ENCODE measurements around the gene CENPP.
A peak's percentile ranks its signal among the peaks of the same experiment; 100 is the strongest.

Gene CENPP

DNA sequence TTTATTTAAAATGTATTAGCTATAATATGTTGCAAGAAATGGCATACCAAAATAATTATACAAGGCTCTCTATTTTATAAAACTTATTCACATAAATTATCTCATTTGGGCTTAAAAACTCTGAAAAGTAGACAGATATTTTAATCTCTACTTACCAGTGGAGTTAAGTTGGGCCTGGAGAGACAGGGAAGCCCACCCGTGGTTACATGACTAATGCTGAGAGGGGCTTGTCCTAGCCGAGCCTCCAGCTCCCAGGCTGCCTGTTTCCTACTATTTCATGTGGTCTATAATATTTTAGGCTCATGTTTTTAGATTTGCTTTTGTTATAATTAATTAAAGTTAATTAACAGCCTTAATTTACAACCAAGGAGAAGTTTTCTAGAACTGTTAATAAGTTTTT lies 177.4 kb downstream of the CENPP start:
- H3K27ac ChIP-seq (ENCODE audit: low read depth, low read length), result no peak overlapping the region
- no peak overlapping the region for H3K4me3 ChIP-seq (ENCODE audit: low read depth in 1 of 2, low read length in 2 of 2)
- no peaks in the 10 kb centered on the region for H3K27me3 ChIP-seq (ENCODE audit: control insufficient read depth in 1 of 2, insufficient read depth in 2 of 2, low read length in 2 of 2)
- no peak overlapping the region for H3K9ac ChIP-seq (ENCODE audit: low read length)
- no peaks in the 10 kb centered on the region for H3K9me3 ChIP-seq (ENCODE audit: low read length)
- no peaks in the 10 kb centered on the region for H3K36me3 ChIP-seq (ENCODE audit: insufficient read depth, low read length)
- peaks cover 54% of the 10 kb centered on the region for H3K4me1 ChIP-seq (ENCODE audit: insufficient read depth, low read length)

DNA sequence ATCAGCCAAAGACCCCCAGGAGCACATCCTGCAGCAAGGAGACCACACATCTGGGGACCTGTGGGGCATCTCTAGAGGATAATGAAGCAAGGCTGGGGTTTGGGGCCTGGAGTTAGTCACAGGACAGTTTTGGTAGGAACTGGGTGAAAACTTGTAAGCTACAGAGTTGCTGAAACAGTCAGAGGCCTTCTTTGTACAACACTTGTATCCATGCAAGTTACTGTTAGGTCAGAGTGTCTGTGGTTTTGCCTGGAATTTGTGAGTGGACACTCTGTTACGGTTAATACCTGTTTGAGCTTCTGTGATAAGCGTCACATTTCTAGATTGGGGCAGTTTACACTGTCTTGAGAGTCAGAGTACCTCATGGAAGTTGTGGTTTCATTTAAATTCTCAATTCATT lies 179.1 kb downstream of the CENPP start:
- H3K27me3 ChIP-seq (ENCODE audit: control insufficient read depth in 1 of 2, insufficient read depth in 2 of 2, low read length in 2 of 2), result no peaks in the 10 kb centered on the region
- H3K4me3 ChIP-seq (ENCODE audit: low read depth in 1 of 2, low read length in 2 of 2), result no peak overlapping the region
- peaks cover 59% of the 10 kb centered on the region for H3K4me1 ChIP-seq (ENCODE audit: insufficient read depth, low read length)
- peak overlapping the region; percentile 62 for H3K27ac ChIP-seq (ENCODE audit: low read depth, low read length)
- H3K9ac ChIP-seq (ENCODE audit: low read length), result no peak overlapping the region
- H3K9me3 ChIP-seq (ENCODE audit: low read length), result no peaks in the 10 kb centered on the region
- no peaks in the 10 kb centered on the region for H3K36me3 ChIP-seq (ENCODE audit: insufficient read depth, low read length)

DNA sequence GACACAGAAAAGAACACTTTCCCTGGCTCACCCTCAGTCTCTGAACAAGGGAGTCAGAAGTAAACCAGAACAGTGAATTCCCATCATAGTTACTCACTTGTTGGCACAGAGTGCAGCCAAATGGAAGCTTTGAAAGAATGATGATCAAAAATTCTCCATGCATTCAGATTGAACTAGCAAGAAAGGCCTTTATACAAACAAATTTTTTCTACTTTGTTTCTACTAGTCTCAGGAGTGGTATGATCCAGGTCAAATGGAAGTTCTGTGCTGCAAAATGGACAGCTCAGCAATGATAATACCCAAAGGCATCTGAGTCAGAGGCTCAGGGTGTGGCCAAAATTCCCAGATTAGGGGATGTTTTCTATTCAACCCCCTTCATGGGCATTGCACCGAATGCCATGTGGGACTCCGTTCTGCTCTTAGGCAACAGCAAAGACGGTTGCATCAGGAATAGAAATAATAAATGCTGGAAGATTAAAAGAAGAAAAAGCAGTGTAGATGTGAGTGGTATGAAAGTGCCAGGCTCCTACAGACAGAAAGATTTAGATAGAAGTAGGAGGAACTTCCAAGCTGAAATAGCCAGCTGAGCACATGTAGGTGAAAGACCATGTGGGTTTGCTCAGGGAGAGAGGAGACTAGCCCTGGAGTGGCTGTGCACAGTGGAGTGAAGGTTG lies 180.6 kb downstream of the CENPP start:
- Histone ChIP-seq H3K4me3 (ENCODE audit: low read depth in 1 of 2, low read length in 2 of 2) (peak overlapping the region in 1 of 2 donors; percentile 12), H3K27me3 (ENCODE audit: control insufficient read depth in 1 of 2, insufficient read depth in 2 of 2, low read length in 2 of 2) (no peaks in the 10 kb centered on the region), H3K4me1 (ENCODE audit: insufficient read depth, low read length) (peaks cover 55% of the 10 kb centered on the region), H3K36me3 (ENCODE audit: insufficient read depth, low read length) (no peaks in the 10 kb centered on the region), H3K9me3 (ENCODE audit: low read length) (no peaks in the 10 kb centered on the region), H3K27ac (ENCODE audit: low read depth, low read length) (peak overlapping the region; percentile 62), H3K9ac (ENCODE audit: low read length) (no peak overlapping the region)

DNA sequence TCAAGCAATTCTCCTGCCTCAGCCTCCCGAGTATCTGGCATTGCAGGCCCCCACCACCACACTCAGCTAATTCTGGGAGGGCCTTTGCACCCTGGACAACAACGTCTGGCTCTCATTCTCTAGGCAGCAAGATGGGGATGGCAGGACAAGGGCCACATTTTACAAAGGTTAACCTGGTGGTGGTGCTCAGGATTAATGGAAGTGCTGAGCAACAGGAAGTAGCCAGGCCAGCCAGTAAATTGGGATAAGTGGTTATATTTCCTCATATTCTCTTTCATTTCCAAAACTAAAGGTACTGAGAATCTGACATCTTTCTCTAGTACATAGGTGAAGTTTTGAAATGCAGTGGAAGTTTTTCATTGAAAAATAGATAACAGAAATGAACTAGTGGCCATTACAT lies 181.3 kb downstream of the CENPP start:
- no peaks in the 10 kb centered on the region for H3K36me3 ChIP-seq (ENCODE audit: insufficient read depth, low read length)
- H3K4me3 ChIP-seq (ENCODE audit: low read depth in 1 of 2, low read length in 2 of 2), result no peak overlapping the region
- peak overlapping the region; percentile 62 for H3K27ac ChIP-seq (ENCODE audit: low read depth, low read length)
- H3K27me3 ChIP-seq (ENCODE audit: control insufficient read depth in 1 of 2, insufficient read depth in 2 of 2, low read length in 2 of 2), result no peaks in the 10 kb centered on the region
- H3K9ac ChIP-seq (ENCODE audit: low read length), result no peak overlapping the region
- H3K4me1 ChIP-seq (ENCODE audit: insufficient read depth, low read length), result peaks cover 54% of the 10 kb centered on the region
- no peaks in the 10 kb centered on the region for H3K9me3 ChIP-seq (ENCODE audit: low read length)

DNA sequence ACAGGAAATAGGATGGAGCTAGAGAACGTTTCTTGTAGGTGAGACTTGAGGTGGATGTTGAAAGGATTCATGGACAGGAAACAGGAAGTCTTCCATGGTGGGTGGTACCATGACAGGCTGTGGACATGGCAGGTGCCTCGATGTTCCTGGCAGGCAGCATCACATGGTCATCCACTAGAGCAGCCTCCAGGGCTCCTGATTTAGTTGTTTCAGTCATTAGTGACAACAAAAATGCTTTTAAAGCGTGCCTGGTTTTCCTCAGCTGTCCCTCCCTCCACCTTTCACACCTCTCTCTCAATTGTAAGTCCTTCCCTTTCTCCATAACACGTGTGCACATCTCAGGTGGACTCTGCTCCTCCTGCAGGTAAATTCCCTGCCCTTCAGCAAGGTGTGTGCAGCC lies 181.7 kb downstream of the CENPP start:
- Histone ChIP-seq H3K36me3 (ENCODE audit: insufficient read depth, low read length) (no peaks in the 10 kb centered on the region), H3K9ac (ENCODE audit: low read length) (no peak overlapping the region), H3K27me3 (ENCODE audit: control insufficient read depth in 1 of 2, insufficient read depth in 2 of 2, low read length in 2 of 2) (no peaks in the 10 kb centered on the region), H3K4me1 (ENCODE audit: insufficient read depth, low read length) (peaks cover 54% of the 10 kb centered on the region), H3K9me3 (ENCODE audit: low read length) (no peaks in the 10 kb centered on the region), H3K27ac (ENCODE audit: low read depth, low read length) (peak overlapping the region; percentile 62), H3K4me3 (ENCODE audit: low read depth in 1 of 2, low read length in 2 of 2) (peak overlapping the region in 1 of 2 donors; percentile 22)

DNA sequence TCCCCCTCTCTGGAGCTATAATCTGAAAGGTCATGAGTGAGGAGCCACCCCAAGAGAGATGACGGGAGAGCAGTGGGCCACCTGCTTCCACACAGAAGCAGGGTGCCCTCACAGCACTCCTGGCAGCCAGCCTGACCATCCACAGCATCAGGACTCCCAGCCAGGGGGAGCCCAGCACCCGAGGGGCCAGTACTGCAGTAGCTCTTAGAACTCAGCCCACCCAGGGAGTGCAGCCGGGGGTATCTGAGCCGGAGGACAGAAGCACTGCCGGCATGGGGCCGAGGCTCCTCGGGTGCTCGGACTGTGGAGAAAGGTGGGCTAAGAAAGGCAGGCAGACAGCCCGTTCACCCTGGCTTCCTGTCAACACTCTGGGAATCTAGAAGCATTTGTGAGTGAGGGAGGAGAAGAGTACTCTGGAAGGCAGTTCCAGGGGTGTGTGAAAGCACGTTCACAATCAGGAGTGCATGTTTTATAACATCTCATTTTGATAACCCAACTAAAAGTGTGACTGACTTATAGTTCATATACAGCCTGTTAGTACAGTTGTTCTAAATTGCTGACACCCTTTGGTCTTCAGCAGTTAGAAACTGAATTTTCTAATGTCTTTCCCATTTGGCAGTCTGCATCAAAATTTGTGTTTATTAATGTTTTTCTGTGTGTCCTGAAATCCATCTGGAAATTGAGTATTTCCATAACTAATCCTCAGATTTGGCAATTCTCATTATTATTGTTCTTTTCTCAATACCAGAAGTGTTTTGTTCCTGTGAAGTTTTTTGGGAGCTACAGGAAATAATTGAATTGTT lies 182.5 kb downstream of the CENPP start:
- peak overlapping the region; percentile 62 for H3K27ac ChIP-seq (ENCODE audit: low read depth, low read length)
- H3K4me3 ChIP-seq (ENCODE audit: low read depth in 1 of 2, low read length in 2 of 2), result peak overlapping the region in 1 of 2 donors; percentile 22
- H3K36me3 ChIP-seq (ENCODE audit: insufficient read depth, low read length), result peaks cover 2% of the 10 kb centered on the region
- H3K4me1 ChIP-seq (ENCODE audit: insufficient read depth, low read length), result peaks cover 61% of the 10 kb centered on the region
- H3K9me3 ChIP-seq (ENCODE audit: low read length), result no peaks in the 10 kb centered on the region
- H3K9ac ChIP-seq (ENCODE audit: low read length), result peak overlapping the region; percentile 1
- no peaks in the 10 kb centered on the region for H3K27me3 ChIP-seq (ENCODE audit: control insufficient read depth in 1 of 2, insufficient read depth in 2 of 2, low read length in 2 of 2)

DNA sequence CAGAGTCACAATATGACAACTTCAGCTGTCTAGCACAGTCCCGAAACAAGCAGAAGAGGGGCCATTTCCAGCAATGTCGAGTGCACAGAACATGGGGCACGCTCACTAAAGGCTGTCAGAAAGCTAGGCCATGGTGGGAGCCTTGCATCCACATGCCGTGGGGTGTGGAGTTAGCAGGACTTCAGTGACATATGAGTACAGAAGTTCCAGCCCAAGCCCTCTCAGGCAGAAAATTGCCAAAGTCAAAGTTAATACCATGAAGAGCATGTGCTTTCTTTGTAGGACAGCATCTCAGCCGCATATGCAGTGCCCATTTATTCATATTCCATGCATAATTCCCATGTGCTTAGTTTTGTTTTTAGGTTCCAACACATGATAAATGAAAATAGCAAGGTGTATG lies 183.3 kb downstream of the CENPP start:
- Histone ChIP-seq H3K27ac (ENCODE audit: low read depth, low read length) (no peak overlapping the region), H3K9ac (ENCODE audit: low read length) (no peak overlapping the region), H3K4me1 (ENCODE audit: insufficient read depth, low read length) (peaks cover 65% of the 10 kb centered on the region), H3K9me3 (ENCODE audit: low read length) (no peaks in the 10 kb centered on the region), H3K4me3 (ENCODE audit: low read depth in 1 of 2, low read length in 2 of 2) (no peak overlapping the region), H3K36me3 (ENCODE audit: insufficient read depth, low read length) (peaks cover 6% of the 10 kb centered on the region), H3K27me3 (ENCODE audit: control insufficient read depth in 1 of 2, insufficient read depth in 2 of 2, low read length in 2 of 2) (no peaks in the 10 kb centered on the region)

DNA sequence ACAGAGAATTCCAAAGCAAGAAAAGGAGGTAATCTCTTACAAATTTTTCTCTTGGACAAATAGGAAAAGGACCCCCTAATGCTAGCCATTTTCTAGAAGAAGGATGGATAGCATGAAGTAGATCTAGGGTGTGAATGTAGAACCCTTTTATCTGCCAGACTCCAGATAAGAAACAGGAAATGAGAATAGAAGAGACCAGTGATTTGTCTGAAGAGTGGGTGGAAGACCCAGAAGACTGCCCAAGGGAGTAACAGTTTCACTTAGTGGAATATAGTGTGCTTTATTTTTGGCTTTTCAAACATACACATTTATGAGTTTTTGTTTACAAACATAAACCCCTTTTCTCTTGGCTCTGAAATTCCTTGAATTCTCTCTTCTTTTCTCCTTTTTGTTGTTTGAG lies 185.0 kb downstream of the CENPP start:
- Histone ChIP-seq H3K27ac (ENCODE audit: low read depth, low read length) (no peak overlapping the region), H3K4me1 (ENCODE audit: insufficient read depth, low read length) (peaks cover 49% of the 10 kb centered on the region), H3K9me3 (ENCODE audit: low read length) (no peaks in the 10 kb centered on the region), H3K9ac (ENCODE audit: low read length) (no peak overlapping the region), H3K36me3 (ENCODE audit: insufficient read depth, low read length) (peaks cover 6% of the 10 kb centered on the region), H3K4me3 (ENCODE audit: low read depth in 1 of 2, low read length in 2 of 2) (no peak overlapping the region), H3K27me3 (ENCODE audit: control insufficient read depth in 1 of 2, insufficient read depth in 2 of 2, low read length in 2 of 2) (no peaks in the 10 kb centered on the region)

DNA sequence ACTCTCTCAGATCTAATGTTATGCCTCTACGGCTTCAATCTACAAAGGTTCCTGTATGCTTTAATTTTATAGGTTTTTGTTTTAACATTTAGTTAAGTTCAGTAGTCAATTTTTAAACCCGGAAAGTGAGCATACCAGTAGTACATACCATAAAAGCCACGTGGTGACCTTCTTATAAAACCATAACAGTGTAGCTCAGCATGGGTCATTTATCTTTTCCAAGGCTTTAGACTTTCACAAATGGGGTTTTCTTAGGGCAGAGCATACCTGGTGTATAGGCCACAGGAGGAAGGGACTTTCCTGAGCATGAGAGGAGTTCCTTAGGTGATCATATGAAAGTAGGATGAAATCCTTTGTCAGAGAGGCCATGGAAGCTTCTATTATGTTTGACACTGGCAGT lies 186.9 kb downstream of the CENPP start:
- Histone ChIP-seq H3K9ac (ENCODE audit: low read length) (no peak overlapping the region), H3K9me3 (ENCODE audit: low read length) (no peaks in the 10 kb centered on the region), H3K27me3 (ENCODE audit: control insufficient read depth in 1 of 2, insufficient read depth in 2 of 2, low read length in 2 of 2) (no peaks in the 10 kb centered on the region), H3K4me3 (ENCODE audit: low read depth in 1 of 2, low read length in 2 of 2) (no peak overlapping the region), H3K4me1 (ENCODE audit: insufficient read depth, low read length) (peaks cover 32% of the 10 kb centered on the region), H3K27ac (ENCODE audit: low read depth, low read length) (no peak overlapping the region), H3K36me3 (ENCODE audit: insufficient read depth, low read length) (peaks cover 6% of the 10 kb centered on the region)

DNA sequence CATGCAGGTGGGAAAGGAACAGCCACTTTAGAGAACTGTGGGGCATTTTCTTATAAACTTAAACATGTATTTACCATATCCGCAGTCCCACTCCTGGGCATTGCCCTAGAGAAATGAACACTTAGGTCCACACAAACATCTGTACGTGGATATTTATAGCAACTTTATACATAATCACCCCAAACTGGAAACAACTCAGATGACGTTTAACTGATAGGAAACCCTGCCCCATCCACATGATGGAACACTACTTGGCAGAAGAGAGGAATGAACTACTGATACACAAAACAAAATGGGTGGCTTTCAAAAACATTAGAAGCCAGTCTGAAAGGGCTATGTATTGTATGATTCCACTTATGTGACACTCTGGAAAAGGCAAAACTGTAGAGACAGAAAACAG lies 187.6 kb downstream of the CENPP start:
- Histone ChIP-seq H3K27me3 (ENCODE audit: control insufficient read depth in 1 of 2, insufficient read depth in 2 of 2, low read length in 2 of 2) (no peaks in the 10 kb centered on the region), H3K27ac (ENCODE audit: low read depth, low read length) (no peak overlapping the region), H3K9ac (ENCODE audit: low read length) (no peak overlapping the region), H3K4me1 (ENCODE audit: insufficient read depth, low read length) (peaks cover 24% of the 10 kb centered on the region), H3K9me3 (ENCODE audit: low read length) (no peaks in the 10 kb centered on the region), H3K4me3 (ENCODE audit: low read depth in 1 of 2, low read length in 2 of 2) (no peak overlapping the region), H3K36me3 (ENCODE audit: insufficient read depth, low read length) (peaks cover 6% of the 10 kb centered on the region)

DNA sequence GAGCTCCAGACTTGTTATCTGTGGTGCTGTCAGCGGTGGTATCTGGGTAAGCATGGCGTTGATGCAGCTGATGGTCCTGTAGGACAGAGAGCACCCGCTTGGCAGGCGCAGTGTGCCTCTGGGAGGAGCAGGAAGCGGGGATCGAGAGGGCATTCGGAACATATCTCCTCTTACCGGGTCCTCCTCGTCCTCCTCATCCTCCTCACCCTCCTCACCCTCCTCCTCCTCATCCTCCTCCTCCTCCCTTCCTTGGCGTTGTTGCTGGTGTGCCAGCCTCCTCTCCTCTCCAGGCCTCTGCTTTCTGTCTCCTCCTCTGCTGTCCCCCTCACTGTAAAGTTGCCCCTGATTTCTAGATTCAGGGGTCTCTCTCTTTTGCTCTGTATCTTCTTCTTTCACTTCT lies 188.9 kb downstream of the CENPP start:
- peaks cover 6% of the 10 kb centered on the region for H3K36me3 ChIP-seq (ENCODE audit: insufficient read depth, low read length)
- H3K9ac ChIP-seq (ENCODE audit: low read length), result no peak overlapping the region
- no peak overlapping the region for H3K4me3 ChIP-seq (ENCODE audit: low read depth in 1 of 2, low read length in 2 of 2)
- no peaks in the 10 kb centered on the region for H3K9me3 ChIP-seq (ENCODE audit: low read length)
- H3K27ac ChIP-seq (ENCODE audit: low read depth, low read length), result no peak overlapping the region
- peaks cover 22% of the 10 kb centered on the region for H3K4me1 ChIP-seq (ENCODE audit: insufficient read depth, low read length)
- no peaks in the 10 kb centered on the region for H3K27me3 ChIP-seq (ENCODE audit: control insufficient read depth in 1 of 2, insufficient read depth in 2 of 2, low read length in 2 of 2)

DNA sequence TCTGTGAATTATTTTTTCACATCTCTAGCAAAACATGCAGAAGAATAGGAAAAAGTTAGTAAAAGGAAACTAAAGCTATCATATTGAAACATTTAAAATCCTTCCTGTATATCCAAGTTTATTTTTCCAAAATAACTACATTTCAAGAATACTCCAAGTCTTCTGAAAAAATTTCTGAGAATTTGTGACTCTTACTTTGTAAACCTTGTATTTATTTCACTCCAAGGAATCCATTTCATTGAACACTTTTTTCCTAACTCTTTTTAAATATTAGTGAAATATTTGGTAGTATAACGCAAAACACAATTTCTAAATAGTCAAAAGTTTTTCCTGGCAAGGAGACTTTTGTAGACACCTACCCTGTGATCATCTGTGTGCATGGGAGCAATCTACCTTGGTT lies 190.8 kb downstream of the CENPP start:
- Histone ChIP-seq H3K36me3 (ENCODE audit: insufficient read depth, low read length) (peaks cover 6% of the 10 kb centered on the region), H3K4me3 (ENCODE audit: low read depth in 1 of 2, low read length in 2 of 2) (no peak overlapping the region), H3K27me3 (ENCODE audit: control insufficient read depth in 1 of 2, insufficient read depth in 2 of 2, low read length in 2 of 2) (no peaks in the 10 kb centered on the region), H3K9me3 (ENCODE audit: low read length) (no peaks in the 10 kb centered on the region), H3K9ac (ENCODE audit: low read length) (no peak overlapping the region), H3K4me1 (ENCODE audit: insufficient read depth, low read length) (peaks cover 21% of the 10 kb centered on the region), H3K27ac (ENCODE audit: low read depth, low read length) (no peak overlapping the region)

All from muscle layer of colon (tissue), 2 donors.